ENCODE measurements around the gene PRF1. TPM values are rescaled to one million over a fixed set of nuclear protein-coding genes. Genes with fewer than 3 reads are reported as not detected.

Gene PRF1
- total RNA-seq (2016; rRNA removed; fragmentation: Illumina TruSeq; extraction: Trizol) (0.32 and 1.00 TPM in 2 replicates), polyA plus RNA-seq (2011; rRNA removed) (1.4 and 1.7 TPM in 2 replicates), polyA minus RNA-seq (2011; rRNA and poly(A)+ RNA removed; ENCODE audit: low replicate concordance) (1.6 TPM in 1 of 2 replicates, not detected in the other), Bru-seq, nascent RNA (percentile 27 among the genes with signal in this experiment), BruChase-seq, experiment 1, labeled RNA remaining after a 6-hour chase (percentile 32 among the genes with signal in this experiment), BruChase-seq, experiment 2, labeled RNA remaining after a 2-hour chase (percentile 29 among the genes with signal in this experiment)
- total RNA-seq (2016; cell fraction: cytosol; rRNA removed; fragmentation: Illumina TruSeq; extraction: Trizol; ENCODE audit: low read depth) = not detected in 2 replicates
- total RNA-seq (2016; cell fraction: insoluble cytoplasmic fraction; rRNA removed; fragmentation: Illumina TruSeq; extraction: Trizol) = 0.18 and 1.2 TPM in 2 replicates
- total RNA-seq (2016; cell fraction: membrane; rRNA removed; fragmentation: Illumina TruSeq; extraction: Trizol) = 0.06 and 0.17 TPM in 2 replicates
- total RNA-seq (2016; cell fraction: nucleus; rRNA removed; fragmentation: Illumina TruSeq; extraction: Trizol) = 0.69 and 1.4 TPM in 2 replicates
- polyA plus RNA-seq (2011; cell fraction: cytosol; rRNA removed) = 1.0 and 1.1 TPM in 2 replicates
- polyA plus RNA-seq (2011; cell fraction: nucleus; rRNA removed) = 0.39 and 0.62 TPM in 2 replicates
- polyA plus RNA-seq (2012) = 0.08 and 1.0 TPM in 2 replicates
- not detected in 2 replicates for polyA plus RNA-seq (2016; cell fraction: cytosol; fragmentation: Illumina TruSeq; extraction: Trizol; ENCODE audit: low read depth)
- 0.21 and 0.38 TPM in 2 replicates for polyA plus RNA-seq (2016; cell fraction: insoluble cytoplasmic fraction; fragmentation: Illumina TruSeq; extraction: Trizol; ENCODE audit: low read depth)
- 0.17 and 0.45 TPM in 2 replicates for polyA plus RNA-seq (2016; cell fraction: membrane; fragmentation: Illumina TruSeq; extraction: Trizol; ENCODE audit: low read depth)
- 2.3 and 3.3 TPM in 2 replicates for polyA plus RNA-seq (2016; cell fraction: nucleus; fragmentation: Illumina TruSeq; extraction: Trizol; ENCODE audit: insufficient read depth, low read depth)
- polyA minus RNA-seq (2011; cell fraction: cytosol; rRNA and poly(A)+ RNA removed) = 0.99 and 1.1 TPM in 2 replicates
- 0.37 TPM in 1 of 2 replicates, not detected in the other for polyA minus RNA-seq (2011; cell fraction: nucleus; rRNA and poly(A)+ RNA removed)
- long read RNA-seq, experiment 1, partial matches to known transcripts = 0 of 1 reads
- long read RNA-seq, experiment 1, other reads (novel, unspliced or antisense) = 0 of 1 reads
- long read RNA-seq, experiment 2, partial matches to known transcripts = 0 of 2 reads
- long read RNA-seq, experiment 2, other reads (novel, unspliced or antisense) = 1 of 2 reads

DNA sequence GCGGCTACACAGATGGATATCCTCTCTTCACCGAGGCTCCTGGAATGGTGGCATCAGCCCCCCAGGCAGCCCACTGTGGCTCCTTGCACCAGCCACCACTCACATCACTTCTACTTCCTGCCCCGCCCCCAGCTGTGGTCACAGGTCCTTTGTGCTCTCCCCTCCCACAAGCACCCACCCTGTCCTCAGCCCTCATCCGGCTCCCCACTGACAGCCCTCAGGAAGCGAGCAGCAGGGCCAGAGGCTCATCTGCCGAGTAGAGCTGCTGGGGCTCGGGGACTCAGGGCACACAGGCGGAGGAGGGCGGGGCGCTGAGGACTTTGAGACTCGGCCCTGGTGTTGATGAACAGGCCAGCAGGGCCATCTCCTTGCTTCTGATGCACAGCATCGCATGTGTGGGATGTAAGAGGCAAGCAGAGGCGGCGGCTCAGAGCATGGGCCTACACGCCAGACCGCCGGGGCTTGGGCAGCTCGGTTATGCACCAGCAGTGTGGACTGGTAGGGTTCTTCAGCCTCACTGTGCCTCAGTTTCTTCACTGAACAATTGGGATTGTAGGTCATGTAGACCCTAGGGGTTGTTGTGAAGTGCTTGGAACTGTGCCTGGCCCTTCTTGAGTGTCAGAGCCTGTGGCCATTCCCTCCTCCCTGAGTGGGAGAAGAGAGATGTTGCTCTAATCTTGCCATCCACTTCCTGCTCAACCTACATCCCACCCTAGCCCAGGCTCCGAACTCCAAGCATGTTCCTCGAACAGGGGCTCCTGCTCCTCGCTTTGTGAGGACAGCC is at the start of gene PRF1:
Gene PRF1, minus strand, starts transcription at position 77 of the 784 bp plus-strand sequence. CDS start 1,839 bp downstream, outside the sequence.
- H2AFZ ChIP-seq (ENCODE audit: low read length) = no peak within 1 kb of the TSS
- TF ChIP-seq, protein P1, sequence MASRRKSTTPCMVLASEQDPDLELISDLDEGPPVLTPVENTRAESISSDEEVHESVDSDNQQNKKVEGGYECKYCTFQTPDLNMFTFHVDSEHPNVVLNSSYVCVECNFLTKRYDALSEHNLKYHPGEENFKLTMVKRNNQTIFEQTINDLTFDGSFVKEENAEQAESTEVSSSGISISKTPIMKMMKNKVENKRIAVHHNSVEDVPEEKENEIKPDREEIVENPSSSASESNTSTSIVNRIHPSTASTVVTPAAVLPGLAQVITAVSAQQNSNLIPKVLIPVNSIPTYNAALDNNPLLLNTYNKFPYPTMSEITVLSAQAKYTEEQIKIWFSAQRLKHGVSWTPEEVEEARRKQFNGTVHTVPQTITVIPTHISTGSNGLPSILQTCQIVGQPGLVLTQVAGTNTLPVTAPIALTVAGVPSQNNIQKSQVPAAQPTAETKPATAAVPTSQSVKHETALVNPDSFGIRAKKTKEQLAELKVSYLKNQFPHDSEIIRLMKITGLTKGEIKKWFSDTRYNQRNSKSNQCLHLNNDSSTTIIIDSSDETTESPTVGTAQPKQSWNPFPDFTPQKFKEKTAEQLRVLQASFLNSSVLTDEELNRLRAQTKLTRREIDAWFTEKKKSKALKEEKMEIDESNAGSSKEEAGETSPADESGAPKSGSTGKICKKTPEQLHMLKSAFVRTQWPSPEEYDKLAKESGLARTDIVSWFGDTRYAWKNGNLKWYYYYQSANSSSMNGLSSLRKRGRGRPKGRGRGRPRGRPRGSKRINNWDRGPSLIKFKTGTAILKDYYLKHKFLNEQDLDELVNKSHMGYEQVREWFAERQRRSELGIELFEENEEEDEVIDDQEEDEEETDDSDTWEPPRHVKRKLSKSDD (CRISPR knock-in tag; IDR thresholded peaks at IDR 0.05; ENCODE audit: low read depth) = no peak
- TF ChIP-seq ZNF496 (CRISPR knock-in tag; IDR thresholded peaks at IDR 0.05; ENCODE audit: insufficient replicate concordance) (no peak), ZNF768 (CRISPR knock-in tag; IDR thresholded peaks at IDR 0.05) (peak; percentile 94)
- peaks cover 8% of the 10 kb centered on the region; the same call in 1 of the 2 replicates for H3K4me1 ChIP-seq (ENCODE audit: insufficient read depth, low read length)
- DNase-seq (ENCODE audit: low spot score) (peak; percentile 12), ATAC-seq (peak; percentile 70), FAIRE-seq (no peak)
- H3K27ac ChIP-seq (ENCODE audit: extremely low read length, insufficient read depth, low read length) = no peak within 1 kb of the TSS
- ChIA-PET CTCF (ENCODE audit: low intra/inter-chr PET ratio, low total read pairs) (no interaction called here), POLR2A (no interaction called here)
- H3K4me2 ChIP-seq (ENCODE audit: low read depth, low read length) = no peak within 1 kb of the TSS
- H3K36me3 ChIP-seq (replicated peaks in 1 of 2; ENCODE audit: control insufficient read depth in 1 of 2, insufficient read depth in 2 of 2, low read length in 2 of 2) = no peaks in the 10 kb centered on the region
- intact Hi-C loops (cut with micrococcal nuclease; ENCODE audit: unreplicated experiment) (no loop called here), in situ Hi-C loops (cut with HindIII; ENCODE audit: extremely low pct_ligation_motif_present, low pct_unique_long_range_greater_than_20kb) (no loop called here)
- no peaks in the 10 kb centered on the region for H3K79me2 ChIP-seq (ENCODE audit: insufficient read depth, low read length)
- no peak within 1 kb of the TSS for H3K9ac ChIP-seq (ENCODE audit: insufficient read depth, low read depth, low read length)
- no peaks in the 10 kb centered on the region for H3K9me3 ChIP-seq (ENCODE audit: low read length)
- WGBS (ENCODE audit: low lambda C conversion rate) = 38% methylated on average over 11 of the region's 21 CpGs
- H3K27me3 ChIP-seq (ENCODE audit: control insufficient read depth in 1 of 2, insufficient read depth in 2 of 2, low read length in 2 of 2) = no peaks in the 10 kb centered on the region
- H3K4me3 ChIP-seq (replicated peaks in 1 of 3; ENCODE audit: insufficient read depth in 1 of 3, low read depth in 2 of 3, low read length in 3 of 3) = no peak within 1 kb of the TSS
- BruUV-seq (replicated peaks) = no TSS peak
- no peaks in the 10 kb centered on the region for H4K20me1 ChIP-seq (ENCODE audit: insufficient read depth, low read length)
